Measurements from ENCODE around the gene SGTA. TPM values are rescaled to one million over a fixed set of nuclear protein-coding genes. Genes with fewer than 3 reads are reported as not detected.

SGTA gene
- total and polyA plus RNA-seq, 9 of the 15 experiments (the other 6 are each of a cell fraction or from before 2014, with no cell fraction given), result 1.4 to 110 (median 49.9) TPM

DNA sequence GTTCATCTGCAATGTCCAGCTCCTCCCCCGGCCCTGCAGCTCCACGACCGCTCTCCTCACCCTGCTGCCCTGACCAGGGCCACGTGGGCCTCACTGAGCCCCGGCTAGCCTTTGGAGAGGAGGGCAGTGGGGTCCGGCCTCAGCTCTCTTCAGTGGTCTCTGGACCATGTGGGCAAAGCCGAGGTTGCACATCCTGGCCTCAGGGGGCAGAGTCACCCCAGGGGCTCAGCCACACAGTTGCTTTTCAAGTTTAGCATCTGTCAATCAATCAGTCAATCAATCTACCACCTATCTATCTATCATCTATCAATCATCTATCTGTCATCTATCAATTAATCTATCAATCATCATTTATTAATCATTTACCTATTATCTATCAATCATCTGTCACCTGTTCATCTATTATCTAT, 58.9 kb downstream of the SGTA start (continued):
- TF ChIP-seq, protein P1, sequence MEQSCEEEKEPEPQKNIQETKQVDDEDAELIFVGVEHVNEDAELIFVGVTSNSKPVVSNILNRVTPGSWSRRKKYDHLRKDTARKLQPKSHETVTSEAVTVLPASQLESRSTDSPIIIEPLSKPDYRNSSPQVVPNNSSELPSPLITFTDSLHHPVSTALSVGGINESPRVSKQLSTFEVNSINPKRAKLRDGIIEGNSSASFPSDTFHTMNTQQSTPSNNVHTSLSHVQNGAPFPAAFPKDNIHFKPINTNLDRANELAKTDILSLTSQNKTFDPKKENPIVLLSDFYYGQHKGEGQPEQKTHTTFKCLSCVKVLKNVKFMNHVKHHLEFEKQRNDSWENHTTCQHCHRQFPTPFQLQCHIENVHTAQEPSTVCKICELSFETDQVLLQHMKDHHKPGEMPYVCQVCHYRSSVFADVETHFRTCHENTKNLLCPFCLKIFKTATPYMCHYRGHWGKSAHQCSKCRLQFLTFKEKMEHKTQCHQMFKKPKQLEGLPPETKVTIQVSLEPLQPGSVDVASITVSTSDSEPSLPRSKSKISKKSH (CRISPR knock-in tag; IDR thresholded peaks at IDR 0.05), result no peak
- TF ChIP-seq, protein P2, sequence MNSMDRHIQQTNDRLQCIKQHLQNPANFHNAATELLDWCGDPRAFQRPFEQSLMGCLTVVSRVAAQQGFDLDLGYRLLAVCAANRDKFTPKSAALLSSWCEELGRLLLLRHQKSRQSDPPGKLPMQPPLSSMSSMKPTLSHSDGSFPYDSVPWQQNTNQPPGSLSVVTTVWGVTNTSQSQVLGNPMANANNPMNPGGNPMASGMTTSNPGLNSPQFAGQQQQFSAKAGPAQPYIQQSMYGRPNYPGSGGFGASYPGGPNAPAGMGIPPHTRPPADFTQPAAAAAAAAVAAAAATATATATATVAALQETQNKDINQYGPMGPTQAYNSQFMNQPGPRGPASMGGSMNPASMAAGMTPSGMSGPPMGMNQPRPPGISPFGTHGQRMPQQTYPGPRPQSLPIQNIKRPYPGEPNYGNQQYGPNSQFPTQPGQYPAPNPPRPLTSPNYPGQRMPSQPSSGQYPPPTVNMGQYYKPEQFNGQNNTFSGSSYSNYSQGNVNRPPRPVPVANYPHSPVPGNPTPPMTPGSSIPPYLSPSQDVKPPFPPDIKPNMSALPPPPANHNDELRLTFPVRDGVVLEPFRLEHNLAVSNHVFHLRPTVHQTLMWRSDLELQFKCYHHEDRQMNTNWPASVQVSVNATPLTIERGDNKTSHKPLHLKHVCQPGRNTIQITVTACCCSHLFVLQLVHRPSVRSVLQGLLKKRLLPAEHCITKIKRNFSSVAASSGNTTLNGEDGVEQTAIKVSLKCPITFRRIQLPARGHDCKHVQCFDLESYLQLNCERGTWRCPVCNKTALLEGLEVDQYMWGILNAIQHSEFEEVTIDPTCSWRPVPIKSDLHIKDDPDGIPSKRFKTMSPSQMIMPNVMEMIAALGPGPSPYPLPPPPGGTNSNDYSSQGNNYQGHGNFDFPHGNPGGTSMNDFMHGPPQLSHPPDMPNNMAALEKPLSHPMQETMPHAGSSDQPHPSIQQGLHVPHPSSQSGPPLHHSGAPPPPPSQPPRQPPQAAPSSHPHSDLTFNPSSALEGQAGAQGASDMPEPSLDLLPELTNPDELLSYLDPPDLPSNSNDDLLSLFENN (IDR thresholded peaks at IDR 0.05; ENCODE audit: low read depth in 2 of 2, low read length in 2 of 2), result no peak
- TF ChIP-seq MAZ (CRISPR knock-in tag; conservative IDR thresholded peaks at IDR 0.05 in 1 of 2, IDR thresholded peaks at IDR 0.05 in 1 of 2) (no peak), ARHGAP35 (IDR thresholded peaks at IDR 0.05; ENCODE audit: partially characterized antibody) (no peak), SMAD3 (CRISPR knock-in tag; conservative IDR thresholded peaks at IDR 0.05) (no peak)
- TF ChIP-seq, protein P3, sequence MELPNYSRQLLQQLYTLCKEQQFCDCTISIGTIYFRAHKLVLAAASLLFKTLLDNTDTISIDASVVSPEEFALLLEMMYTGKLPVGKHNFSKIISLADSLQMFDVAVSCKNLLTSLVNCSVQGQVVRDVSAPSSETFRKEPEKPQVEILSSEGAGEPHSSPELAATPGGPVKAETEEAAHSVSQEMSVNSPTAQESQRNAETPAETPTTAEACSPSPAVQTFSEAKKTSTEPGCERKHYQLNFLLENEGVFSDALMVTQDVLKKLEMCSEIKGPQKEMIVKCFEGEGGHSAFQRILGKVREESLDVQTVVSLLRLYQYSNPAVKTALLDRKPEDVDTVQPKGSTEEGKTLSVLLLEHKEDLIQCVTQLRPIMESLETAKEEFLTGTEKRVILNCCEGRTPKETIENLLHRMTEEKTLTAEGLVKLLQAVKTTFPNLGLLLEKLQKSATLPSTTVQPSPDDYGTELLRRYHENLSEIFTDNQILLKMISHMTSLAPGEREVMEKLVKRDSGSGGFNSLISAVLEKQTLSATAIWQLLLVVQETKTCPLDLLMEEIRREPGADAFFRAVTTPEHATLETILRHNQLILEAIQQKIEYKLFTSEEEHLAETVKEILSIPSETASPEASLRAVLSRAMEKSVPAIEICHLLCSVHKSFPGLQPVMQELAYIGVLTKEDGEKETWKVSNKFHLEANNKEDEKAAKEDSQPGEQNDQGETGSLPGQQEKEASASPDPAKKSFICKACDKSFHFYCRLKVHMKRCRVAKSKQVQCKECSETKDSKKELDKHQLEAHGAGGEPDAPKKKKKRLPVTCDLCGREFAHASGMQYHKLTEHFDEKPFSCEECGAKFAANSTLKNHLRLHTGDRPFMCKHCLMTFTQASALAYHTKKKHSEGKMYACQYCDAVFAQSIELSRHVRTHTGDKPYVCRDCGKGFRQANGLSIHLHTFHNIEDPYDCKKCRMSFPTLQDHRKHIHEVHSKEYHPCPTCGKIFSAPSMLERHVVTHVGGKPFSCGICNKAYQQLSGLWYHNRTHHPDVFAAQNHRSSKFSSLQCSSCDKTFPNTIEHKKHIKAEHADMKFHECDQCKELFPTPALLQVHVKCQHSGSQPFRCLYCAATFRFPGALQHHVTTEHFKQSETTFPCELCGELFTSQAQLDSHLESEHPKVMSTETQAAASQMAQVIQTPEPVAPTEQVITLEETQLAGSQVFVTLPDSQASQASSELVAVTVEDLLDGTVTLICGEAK (IDR thresholded peaks at IDR 0.05), result no peak
- TF ChIP-seq, protein P3 (CRISPR knock-in tag; IDR thresholded peaks at IDR 0.05), result no peak
- TF ChIP-seq, protein P4, sequence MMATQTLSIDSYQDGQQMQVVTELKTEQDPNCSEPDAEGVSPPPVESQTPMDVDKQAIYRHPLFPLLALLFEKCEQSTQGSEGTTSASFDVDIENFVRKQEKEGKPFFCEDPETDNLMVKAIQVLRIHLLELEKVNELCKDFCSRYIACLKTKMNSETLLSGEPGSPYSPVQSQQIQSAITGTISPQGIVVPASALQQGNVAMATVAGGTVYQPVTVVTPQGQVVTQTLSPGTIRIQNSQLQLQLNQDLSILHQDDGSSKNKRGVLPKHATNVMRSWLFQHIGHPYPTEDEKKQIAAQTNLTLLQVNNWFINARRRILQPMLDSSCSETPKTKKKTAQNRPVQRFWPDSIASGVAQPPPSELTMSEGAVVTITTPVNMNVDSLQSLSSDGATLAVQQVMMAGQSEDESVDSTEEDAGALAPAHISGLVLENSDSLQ (IDR thresholded peaks at IDR 0.05), result peak; percentile 87
- TF ChIP-seq, protein P5, sequence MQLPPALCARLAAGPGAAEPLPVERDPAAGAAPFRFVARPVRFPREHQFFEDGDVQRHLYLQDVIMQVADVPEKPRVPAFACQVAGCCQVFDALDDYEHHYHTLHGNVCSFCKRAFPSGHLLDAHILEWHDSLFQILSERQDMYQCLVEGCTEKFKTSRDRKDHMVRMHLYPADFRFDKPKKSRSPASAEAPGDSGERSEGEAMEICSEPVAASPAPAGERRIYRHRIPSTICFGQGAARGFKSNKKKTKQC (CRISPR knock-in tag; IDR thresholded peaks at IDR 0.05), result peak; percentile 52; the same call in 1 of the 2 replicates
- TF ChIP-seq, protein P6, sequence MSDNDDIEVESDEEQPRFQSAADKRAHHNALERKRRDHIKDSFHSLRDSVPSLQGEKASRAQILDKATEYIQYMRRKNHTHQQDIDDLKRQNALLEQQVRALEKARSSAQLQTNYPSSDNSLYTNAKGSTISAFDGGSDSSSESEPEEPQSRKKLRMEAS (CRISPR knock-in tag; IDR thresholded peaks at IDR 0.05), result peak; percentile 75

Data from K562 (cell line).